HG03159 (cell line): ENCODE measurements around the gene SERPINB6.
"Not testable (repeated sequence)": the region's sequence is repeated elsewhere in the genome, so short reads cannot be mapped to it uniquely, and the experiment has no call there.

ENCODE experiments used
- ATAC-seq: cut with Tn5 transposase; IDR thresholded peaks from one replicate; pipeline ENCODE4 v1.9.1; 2021; ENCODE audit warnings: mild to moderate bottlenecking, moderate library complexity; ENCODE audit not compliant: unreplicated experiment

The SERPINB6 gene

DNA sequence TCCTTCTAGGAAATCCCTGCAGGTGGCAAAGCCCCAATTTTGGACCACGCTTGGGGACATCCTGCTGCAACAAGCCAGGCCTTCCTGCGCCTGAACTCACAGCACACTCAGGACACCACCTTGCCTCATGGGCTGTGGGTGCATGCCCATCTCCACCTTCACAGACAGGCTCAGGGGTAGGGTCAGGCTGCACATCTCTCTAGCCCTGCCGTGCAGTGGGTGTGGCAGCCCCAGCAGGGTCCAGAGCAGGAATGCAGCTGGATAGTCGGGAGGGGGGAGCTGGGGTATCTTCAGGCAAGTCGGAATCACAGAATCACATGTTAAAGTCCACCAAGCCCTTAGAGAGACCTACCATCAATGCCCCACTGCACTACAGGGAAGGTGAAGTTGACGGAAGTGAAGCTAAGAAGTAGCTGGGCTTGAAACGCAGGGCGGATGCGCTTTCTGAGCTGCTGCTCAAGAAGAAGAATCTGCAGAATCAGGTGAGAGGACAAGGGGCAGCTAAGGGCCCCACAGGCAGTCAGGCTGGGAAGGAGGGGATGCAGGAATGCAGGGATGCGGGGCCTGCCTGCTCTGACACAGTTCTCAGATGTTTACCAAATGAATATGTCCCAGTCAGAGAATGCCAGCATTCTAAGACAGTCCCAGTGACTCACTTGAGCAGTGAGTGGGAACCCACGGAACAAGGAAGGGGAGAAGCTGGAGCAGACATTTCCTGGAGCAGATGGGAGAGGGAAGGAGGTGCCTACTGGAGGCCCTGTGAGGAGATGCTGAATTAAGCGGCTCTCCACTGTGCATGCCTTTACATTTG lies 11.3 kb downstream of the SERPINB6 start:
- ATAC-seq: no peak

DNA sequence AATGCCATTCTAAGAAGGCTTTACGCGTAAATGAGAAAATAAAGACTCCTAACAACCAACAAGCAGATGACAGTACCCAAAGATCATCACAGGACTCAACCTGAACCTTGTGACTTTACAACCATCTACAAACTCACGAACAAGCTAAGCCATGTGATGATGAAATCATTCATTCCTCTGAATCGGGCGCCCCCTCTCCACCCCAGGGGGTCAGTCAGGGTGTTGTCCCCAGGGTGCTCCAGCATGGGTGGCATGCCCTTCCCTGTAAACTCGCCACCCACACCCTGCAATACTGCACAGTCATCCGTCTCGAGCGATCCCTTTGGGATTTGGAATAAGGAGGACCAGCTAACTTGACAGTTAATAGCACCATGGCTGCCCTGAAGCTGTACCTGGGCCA lies 12.6 kb downstream of the SERPINB6 start:
- no peak for ATAC-seq

DNA sequence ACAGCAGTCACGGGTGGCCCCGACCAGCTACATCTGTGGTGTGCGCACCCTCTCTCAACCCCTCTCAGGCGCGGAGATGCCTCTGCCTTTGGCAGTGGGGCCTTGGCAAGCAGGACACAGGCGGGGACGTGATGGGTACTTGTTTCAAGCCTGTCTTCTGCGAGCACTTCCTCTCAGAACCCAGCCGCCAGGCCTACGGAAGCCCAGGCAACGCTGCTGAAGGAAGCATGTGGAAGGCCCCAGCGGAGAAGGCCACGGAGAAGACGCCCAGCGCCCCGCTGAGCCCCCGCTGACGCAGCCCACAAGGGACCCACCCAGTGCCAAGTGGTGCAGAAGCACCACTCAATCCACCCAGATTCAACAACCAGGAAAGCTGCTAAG lies 13.0 kb downstream of the SERPINB6 start:
- no peak for ATAC-seq

DNA sequence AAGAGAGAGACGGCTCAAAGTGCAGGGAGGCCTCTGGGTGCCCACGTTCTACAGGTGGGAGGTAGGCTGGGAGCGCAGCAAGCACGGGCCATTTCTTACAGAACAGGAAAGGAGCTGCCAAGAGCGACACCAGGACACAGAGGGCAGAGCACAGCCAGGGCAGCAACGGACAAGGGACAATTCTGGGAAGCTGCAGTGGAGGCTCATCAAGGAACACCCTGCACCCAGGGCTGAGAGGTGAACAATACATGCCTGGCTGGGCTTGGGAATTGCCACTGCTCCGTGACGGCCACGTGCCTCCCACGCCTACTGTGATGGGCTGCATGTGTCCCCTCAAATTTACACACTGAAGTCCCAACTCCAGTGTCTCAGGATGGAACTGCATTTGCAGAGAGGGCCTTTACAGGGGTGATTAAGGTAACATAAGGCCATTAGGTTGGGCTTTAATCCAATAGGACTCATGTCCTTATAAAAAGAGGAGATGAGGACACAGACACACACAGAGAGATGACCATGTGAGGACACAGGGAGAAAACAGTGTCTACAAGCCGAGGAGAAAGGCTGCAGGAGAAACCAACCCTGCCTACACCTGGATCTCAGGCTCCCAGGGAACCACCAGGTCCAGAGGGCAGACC lies 13.6 kb downstream of the SERPINB6 start:
- ATAC-seq: no peak

DNA sequence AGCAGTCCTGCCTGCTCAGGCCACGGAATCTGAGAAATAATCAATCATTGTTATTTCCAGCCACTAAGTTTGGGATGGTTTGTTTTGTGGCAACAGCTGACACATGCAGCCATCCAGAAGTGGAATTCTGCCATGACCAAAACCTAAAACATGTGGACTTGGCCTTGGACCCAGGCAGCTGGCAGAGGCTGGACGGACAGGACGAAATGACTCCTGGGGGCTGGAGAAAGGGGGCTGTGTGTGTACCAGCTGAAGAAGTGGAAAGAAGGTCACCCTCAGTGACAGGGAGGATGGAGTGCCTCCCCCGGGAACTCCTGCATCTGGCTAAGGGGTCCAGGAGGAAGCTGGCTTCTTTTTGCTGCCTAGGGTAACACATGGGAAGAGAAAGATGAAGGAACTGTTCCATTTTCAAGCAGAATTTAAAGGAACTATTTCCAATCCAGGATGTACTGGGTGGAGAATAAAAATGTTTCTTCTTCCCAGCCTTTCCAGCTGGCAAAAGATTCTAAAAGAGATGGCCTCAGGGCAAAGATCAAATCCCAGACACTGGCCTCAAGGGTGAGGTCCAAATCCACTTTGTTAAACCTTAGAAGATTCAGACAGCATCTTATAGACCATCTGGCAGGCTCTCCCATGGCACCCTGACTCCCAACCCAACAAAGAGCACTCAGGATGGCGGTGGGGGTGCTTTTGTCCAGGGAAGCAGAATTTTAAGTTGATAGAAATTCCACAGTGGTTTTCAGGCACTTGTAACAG lies 14.3 kb downstream of the SERPINB6 start:
- no peak for ATAC-seq

DNA sequence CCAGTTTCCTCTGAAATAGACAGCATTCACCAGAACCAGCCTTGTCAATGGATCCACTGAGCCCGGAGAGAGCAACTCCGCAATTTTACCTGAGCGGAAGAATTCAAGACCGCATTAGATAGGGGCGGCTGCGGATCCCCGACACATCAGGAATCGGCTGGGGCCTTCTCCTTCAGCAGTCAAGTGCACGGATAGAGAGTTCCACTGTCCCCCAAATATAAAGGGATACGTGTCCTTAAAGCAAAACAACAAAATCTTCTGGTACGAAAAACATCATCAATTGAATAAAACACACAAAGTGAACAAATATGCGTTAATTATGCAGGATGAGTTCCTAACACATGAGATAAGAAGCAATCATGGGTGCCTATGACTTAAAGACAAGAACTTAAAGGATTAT lies 18.3 kb downstream of the SERPINB6 start:
- ATAC-seq: no peak

DNA sequence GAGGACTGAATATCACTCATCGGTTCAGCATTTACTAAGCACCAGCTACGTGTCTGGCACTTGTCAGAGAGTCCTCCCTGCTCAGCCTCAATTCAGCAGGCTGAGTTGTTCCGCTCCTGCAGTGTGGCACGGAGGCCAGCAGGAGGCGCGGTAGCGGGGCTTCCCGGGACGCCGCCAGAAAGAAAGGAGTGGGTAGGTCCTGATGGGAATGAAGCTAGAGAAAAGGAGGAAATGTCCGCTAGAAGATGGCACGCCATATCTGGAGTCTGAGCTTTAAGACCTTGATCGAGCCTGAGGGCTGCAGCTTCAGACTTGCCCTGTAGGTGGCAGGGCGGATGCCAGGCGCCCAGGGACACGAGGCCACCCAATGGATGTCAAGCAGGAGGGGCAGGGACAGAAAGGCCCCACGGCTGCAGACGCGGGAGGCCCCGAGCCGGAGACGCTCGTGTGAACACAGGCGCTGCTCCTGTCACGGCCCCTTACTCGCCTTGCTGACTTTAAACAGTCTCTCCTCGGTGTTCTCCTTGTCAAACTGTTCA lies 18.7 kb downstream of the SERPINB6 start:
- no peak for ATAC-seq

DNA sequence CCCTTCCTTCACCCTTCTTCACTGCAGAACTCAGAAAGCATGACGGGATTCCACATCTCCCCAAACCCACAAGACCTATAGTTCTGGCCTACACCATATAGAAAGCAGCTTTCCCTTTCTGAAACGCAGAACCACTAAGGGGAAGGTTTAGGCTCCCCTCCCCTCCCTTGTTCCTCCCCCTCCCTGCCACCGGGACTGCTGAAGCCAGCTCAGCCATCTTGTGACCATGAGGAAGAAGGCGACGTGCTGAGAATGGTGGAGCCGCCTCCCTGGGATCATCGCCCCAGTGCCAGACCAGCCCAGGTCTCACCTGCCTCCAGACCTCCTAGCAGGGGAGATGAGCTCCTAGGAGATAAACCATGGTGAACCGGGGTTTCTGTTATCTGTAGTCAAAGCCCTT lies 19.6 kb downstream of the SERPINB6 start:
- no peak for ATAC-seq

DNA sequence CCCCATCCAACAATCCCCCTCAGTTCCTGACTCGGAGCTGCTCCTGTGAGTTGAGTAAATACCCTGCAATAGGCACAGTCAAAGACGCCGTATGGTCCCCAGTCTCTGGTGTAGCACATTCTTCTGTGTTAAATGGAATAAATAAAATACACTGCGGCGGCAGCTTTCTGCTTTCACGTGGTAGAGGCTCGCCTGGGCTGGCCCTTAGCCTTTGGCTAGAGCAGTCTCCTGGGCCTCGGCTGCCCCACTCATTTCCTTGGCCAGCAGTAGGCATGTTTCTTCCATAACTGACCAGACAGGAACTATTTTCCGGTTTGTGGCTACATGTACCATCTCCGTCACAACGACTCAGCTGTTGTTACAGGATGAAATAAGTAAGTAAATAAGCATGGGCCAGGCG lies 20.7 kb downstream of the SERPINB6 start:
- no peak for ATAC-seq

DNA sequence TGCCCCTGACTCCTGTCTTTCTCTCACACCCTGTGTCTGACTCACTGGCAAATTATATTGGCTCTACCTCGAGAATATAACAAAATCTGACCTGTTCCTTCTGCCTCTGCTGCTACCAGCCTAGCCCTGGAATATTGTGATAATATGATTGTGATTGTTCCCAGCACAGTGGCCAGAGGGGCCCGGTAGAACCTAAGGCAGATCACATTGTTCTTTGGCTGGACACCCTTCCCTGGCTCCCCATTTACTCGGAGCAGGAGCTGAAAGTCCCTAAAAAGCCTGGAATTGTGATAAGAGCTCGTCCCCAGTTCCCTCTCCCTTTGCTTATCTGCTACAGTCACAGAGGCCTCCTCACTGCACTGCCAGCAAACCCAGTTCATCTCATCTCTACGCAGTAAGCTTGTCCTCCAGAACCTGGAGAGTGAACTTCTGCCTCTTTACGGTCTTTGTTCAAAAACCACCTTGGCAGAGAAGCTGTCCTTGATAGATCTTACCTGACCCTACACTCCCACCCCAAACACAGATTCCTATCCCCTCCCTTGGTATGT lies 21.8 kb downstream of the SERPINB6 start:
- ATAC-seq: no peak

DNA sequence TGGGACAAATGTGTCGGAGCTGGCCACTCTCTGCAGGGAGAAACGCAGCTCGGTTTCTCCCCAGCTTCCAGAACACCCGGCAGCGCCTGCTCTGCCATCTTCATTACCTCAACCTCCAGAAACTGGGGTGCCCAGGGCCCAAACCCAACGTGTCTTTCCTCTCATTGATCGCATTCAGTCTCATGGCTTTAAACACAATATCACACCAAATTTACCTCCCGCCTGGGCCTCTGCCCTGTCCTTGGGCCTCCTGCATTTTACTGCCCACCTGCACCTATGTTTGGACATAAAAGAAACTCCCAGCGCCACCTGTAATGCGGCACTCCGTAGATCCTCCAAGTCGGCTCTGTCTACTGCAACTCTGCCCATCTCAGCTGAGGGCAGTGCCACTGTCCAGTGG lies 22.2 kb downstream of the SERPINB6 start:
- ATAC-seq: no peak

DNA sequence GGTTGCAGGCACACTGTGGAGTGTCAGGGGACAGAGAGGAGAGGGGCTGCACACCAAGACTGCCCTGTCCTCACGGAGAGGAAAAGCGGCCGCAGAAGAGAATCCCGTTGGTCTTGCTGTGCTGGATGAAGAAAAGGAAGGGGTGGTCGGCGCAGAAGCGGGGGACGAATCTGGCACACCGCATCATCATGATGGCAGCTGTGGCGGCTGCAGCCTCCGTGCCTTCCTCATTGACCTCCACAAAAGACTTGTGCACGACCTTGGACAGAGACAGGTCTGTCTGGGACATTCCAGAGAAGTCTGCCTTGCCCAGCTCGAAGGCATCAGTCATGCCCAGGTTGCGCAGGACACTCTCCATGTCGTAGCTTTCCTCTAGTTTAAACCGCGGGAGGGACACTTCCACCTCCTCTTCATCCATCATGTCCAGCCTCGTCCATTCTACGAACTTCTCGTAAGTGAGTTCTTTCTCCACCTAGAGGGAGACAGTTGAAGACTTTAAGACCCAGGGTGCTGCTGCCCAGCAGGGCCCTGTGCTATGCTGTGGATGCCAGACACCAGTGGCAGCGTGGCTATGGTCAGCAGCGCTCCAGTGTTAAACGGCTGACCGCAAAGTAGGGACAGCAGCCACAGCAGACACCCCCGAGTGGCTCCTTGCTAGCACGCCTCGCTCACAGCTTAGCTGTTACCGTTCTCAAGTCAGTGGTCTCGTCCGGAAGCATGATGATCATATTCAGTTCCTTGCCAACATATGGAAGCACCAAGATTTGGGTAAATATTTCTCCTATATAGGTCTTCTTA lies 22.9 kb downstream of the SERPINB6 start:
- no peak for ATAC-seq

DNA sequence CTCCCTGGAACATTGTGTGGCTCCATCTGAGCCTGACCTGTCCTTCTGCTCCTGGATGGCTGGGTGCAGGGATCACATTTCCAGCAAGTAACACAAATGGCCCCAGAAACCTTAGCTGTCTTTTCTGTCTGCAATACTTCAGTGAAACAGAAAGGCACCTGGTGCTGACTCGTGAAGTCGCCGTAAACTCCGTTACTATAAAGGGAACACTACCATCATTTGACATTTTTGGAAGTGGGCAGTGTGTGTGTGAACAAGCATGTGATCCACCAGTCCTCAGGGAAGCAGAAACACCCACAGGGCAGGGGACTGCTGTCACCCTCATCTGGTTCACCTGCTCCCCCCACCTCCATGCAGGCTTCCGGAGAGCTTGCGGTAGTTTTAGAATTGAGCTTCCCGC lies 23.9 kb downstream of the SERPINB6 start:
- no peak for ATAC-seq

DNA sequence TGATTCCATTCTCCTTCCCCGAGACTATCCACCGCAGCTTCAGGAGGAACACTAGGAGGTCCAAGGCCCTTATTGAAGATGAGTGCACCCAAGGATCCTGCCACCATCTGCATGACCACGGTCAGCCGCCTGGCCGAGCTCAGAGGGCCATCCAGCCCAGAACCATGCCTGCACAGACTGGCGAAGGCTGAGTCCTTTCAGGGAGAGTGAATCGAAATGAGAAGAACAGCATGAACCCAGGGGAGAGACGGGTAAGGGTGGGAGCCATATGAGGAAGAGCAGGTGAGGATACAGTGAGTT lies 26.3 kb downstream of the SERPINB6 start:
- ATAC-seq: no peak

DNA sequence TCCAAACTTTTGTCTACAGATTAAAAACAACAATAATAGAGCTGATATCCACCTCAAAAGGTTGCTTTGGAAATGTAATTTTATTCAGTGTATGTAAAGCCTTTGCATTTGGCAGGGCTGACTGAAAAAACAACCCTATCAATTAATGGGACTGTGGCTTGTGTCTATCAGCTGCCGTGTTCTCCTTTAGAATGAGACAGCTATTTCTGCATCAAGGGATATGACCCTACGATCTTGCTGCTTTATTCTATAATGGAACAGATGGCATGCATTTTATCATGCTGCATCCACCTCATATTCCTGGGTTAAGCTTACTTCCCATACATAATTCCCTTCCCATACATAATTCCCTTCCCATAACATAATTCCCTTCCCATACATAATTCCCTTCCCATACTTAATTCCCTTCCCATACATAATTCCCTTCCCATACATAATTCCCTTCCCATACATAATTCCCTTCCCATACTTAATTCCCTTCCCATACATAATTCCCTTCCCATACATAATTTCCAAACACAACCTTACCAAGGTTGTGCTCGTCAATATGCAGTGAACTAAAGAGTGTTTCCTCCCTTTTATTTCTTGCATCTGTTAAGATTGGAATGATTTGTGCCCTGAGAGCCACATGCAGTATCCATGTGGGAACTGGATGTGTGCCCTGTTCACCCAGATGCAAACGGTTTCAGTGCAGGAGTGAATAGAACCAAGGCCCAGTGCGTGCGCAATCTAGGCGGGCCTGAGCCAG lies 26.8 kb downstream of the SERPINB6 start:
- no peak for ATAC-seq

DNA sequence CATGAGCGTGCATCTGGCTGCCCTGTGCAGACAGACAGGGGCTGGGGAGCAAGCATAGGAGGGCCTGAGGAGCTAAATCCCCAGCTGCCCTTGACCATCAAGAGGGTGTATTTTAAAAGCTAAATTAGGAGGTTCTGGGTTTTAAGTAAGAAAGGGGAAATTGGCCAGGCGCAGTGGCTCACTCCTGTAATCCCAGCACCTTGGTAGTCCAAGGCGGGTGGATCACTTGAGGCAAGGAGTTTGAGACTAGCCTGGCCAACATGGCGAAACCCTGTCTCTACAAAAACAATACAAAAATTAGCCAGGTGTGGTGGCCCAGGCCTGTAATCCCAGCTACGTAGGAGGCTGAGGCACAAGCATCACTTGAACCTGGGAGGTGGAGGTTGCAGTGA lies 27.8 kb downstream of the SERPINB6 start:
- ATAC-seq: no peak

DNA sequence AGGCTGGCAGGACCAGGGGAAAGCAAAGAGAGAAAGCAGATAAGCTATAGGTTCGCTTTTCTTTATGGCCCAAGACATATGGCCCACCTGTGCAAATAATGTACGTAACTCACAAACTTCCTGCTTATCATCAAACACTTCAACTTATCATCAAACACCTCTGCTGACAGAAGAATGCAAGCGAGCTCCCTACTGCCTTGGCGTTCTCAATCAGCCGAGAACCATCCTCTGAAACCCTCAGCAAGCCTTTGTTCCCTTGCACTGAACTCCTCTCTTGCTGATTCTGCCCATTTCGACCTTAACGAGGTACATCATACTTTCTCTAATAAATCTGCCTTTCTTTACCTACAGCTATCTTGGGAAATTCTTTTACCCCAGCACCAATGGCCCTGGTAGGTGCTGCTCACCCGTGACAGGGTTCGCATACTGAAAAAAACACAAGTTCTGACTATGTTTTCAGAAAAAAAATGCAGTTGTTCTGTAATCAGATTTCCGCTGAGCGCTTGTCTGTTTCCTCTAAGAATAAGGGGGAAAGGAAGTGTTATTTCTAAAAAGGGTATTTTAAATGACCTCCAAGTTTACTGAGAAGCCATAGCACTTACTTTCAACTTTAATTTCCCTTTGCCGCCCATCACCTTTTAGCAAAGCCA lies 28.3 kb downstream of the SERPINB6 start:
- ATAC-seq: no peak

DNA sequence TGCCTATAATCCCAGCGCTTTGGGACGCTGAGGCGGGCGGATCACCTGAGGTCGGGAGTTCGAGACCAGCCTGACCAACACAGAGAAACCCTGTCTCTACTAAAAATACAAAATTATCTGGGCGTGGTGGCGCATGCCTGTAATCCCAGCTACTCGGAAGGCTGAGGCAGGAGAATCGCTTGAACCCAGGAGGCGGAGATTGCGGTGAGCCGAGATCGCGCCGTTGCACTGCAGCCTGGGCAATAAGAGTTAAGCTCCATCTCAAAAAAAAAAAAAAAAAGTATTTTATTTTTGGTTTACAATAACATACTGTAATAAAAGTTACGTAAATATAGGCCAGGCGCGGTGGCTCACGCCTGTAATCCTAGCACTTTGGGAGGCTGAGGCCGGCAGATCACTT lies 29.3 kb downstream of the SERPINB6 start:
- ATAC-seq: not testable (repeated sequence)

DNA sequence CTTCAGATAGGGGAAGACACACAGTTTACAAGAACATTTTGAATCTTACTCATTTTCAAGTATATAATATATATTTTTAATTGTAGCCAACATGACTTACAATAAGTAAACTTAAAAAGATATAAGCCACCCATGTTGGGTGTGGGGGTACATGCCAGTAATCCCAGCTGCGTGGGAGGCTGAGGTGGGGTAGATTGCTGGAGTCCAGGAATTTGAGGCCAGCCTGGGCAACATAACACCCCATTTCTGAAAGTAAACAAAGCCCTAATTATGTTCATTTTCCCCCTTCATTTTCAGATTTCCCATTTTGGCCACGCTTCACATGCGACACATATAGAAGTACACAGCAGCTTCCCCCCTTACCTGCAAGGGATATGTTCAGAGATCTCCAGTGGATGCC lies 30.5 kb downstream of the SERPINB6 start:
- ATAC-seq: no peak
